Stimulated activated CD4-positive, alpha-beta T cell treated with anti-CD3 and anti-CD28 coated beads, Interleukin-2, amount 100 ng/mL, for 4 hours (primary cell): Measurements from ENCODE around the gene TMEFF2.

Experiments
- DNase-seq: peaks from one replicate; pipeline ENCODE4 v3.0.0-alpha.2; 2020; ENCODE audit warnings: low read depth

TMEFF2 gene

GRCh38 chr2:191965733-191966132, 229.0 kb downstream of the TMEFF2 start:
- DNase-seq = no peak

DNA sequence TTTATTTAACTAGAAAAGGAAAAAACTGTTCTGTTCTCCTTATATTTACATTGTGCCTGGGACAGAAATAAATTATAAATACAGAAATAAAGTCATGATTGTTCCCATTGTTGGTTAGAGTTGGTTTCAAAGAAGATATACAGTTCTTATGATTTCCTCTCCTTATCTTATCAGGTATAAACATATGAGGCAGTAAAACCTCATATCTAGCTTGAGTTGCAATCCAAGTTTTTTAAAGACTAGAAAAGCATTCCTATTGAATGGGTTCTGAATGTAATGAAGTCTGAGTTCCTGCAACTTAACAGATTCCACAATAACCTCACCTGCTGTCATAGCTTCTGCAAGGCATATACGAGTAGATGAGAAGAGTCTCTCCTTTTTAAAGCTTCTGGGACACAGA, 233.2 kb downstream of the TMEFF2 start:
- no peak for DNase-seq

GRCh38 chr2:191959209-191959608, 235.5 kb downstream of the TMEFF2 start:
- DNase-seq = no peak

- no peak for DNase-seq
Observed at GRCh38 chr2:191957996-191958860, 236.5 kb downstream of the TMEFF2 start.

DNA sequence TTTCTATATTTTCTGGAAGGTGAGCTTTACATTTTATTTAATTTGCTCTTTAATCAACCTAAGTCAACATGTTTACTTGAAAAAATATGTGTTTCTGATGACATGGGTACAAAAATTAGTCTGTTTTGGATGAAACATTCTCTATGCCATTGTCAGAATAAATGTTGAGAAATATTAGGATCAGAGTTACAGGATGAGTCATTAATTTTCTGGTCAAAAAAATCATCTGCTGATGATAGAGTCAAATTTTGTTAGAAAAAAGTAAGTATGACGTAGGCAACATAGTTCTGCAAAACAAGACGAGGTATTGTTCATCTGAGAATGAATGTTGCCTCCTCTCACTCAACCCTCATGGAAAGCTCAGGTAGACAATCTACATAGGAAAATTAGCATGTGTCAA, 240.3 kb downstream of the TMEFF2 start:
- DNase-seq = no peak

- DNase-seq = no peak
Observed at GRCh38 chr2:191952515-191953270, 242.0 kb downstream of the TMEFF2 start.

- DNase-seq = no peak
Observed at GRCh38 chr2:191951832-191952231, 242.9 kb downstream of the TMEFF2 start.

GRCh38 chr2:191951376-191951775, 243.4 kb downstream of the TMEFF2 start:
- DNase-seq = no peak

GRCh38 chr2:191950132-191950874, 244.4 kb downstream of the TMEFF2 start:
- no peak for DNase-seq

GRCh38 chr2:191947235-191947634, 247.5 kb downstream of the TMEFF2 start:
- DNase-seq = no peak

- no peak for DNase-seq
Observed at GRCh38 chr2:191946471-191947182, 248.1 kb downstream of the TMEFF2 start.

DNA sequence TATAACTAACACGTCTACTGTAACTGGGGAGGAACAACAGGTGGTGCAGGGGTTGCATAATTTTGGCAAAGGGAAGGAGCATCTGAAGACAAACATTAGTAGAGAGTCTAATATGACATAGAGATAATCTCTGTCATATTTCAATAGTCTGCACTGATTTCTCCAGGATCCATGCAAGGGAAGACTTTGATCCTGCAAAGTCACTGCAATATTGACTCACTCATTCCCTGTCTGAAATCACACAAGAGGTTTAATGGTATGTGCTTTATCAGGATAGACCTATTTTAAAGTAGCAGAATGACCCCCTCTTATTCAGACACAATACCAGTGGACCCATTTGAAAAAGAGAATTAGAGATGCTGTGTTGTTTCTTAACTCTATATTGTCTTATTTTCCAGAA, 249.1 kb downstream of the TMEFF2 start:
- DNase-seq = no peak

DNA sequence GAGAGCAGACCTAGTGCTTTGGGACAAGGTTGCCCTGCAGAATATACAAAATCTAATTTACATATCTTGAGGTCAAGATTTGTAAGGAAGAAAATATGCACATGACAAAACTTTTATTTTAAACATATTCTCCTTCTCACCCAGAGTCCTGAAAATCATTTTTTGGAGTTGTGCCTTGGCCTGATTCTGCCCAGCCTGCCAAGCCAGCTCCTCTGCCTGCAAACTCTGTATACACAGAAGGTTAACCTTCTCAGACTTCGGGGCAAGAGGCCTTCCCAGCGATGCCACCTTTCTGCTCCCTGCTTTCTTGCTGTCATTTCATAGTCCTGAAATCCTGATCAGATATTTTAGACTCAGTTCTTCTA, 252.0 kb downstream of the TMEFF2 start:
- no peak for DNase-seq

- no peak for DNase-seq
Observed at GRCh38 chr2:191942090-191942738, 252.5 kb downstream of the TMEFF2 start.

- no peak for DNase-seq
Observed at GRCh38 chr2:191941376-191941929, 253.3 kb downstream of the TMEFF2 start.

DNA sequence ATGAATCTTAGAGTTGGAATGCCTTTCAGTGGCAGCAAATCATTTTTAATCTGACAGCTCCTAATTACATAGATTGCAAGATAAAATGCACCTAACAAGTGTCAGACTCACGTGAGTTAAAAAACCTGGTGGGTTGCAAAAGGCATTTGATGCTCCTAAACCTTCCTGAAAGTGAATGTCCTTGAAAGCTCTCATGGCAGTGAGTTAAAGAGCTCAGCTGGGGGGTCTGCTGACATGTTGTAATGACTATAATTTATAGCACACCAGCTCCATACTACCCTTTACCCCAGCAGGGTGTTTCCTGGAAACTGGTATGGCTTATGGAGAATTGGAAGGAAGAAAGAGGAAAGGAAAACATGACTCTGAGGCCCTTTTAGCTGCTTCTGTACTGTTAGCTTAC, 256.0 kb downstream of the TMEFF2 start:
- no peak for DNase-seq

GRCh38 chr2:191936882-191937405, 257.8 kb downstream of the TMEFF2 start:
- DNase-seq = no peak

DNA sequence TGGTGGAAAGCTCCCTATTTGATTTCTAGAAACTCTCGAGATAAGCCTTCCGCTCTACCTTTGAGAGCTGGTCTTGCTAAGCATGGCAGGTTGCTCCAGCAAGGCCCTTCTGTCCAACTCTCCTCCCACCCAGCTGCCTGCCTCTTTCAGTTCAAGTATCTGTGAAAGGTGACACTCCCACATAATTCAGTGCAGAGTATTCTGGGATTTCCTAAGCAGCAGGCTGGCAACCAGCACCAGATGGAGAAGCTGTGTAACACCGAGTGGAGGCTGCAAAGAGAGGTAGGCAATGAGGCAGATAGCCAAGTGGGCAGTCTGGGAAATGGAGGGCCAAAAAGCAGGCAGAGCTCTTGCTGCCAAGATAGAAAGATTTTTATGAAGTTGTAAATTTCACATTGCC, 259.5 kb downstream of the TMEFF2 start:
- DNase-seq = no peak

GRCh38 chr2:191933307-191934105, 261.2 kb downstream of the TMEFF2 start:
- DNase-seq = no peak

DNA sequence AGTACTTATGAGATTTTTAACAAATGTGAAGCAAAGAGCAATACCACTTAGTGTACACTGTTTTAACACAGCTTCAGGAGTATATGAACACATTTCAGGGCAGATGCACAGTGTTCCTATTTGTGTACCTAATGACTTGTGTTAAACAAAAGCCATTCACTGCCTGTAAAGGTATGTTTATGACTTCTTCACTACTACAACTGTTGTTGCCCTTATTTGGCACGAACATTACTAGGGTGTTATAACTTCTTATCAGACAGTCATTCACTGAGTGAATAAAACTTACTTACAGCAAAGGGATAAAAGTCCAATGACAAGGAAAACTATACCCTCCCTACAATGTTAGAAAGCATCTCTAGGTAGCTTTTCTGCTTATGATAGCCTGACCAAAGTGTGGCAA, 262.4 kb downstream of the TMEFF2 start:
- no peak for DNase-seq
